PC-3 (cell line): ENCODE results near the gene MASP1. TPM values are rescaled to one million over a fixed set of nuclear protein-coding genes. Genes with fewer than 3 reads are reported as not detected.

Experiments
- ATAC-seq: fragments of 200-7000 bp; cut with Tn5 transposase; 2 replicates; pipeline ENCODE4 v1.9.1; 2020; ENCODE audit warnings: mild to moderate bottlenecking, moderate library complexity
- BruUV-seq: library from RNA; stranded (reverse); fragments of 400-500 nt; replicated peaks from 2 replicates; lab custom pipeline; 2021; lab: Mats Ljungman, UMichigan
- CTCF ChIA-PET: fragments of 300-600 bp; sonication (Branson Sonifier 250); formaldehyde crosslinking; loops from one replicate; lab custom pipeline; 2022; ENCODE audit warnings: antibody characterized with exemption; lab: Charles Lee
- POLR2A ChIA-PET: fragments of 300-600 bp; sonication (Branson Sonifier 250); formaldehyde crosslinking; loops from one replicate; lab custom pipeline; 2022; ENCODE audit warnings: antibody characterized with exemption; ENCODE audit not compliant: unreplicated experiment; lab: Charles Lee
- DNase-seq: peaks from one replicate; pipeline ENCODE4 v3.0.0-alpha.2; 2015
- H2AFZ ChIP-seq: fragments of 300-600 bp; sonication (generic); 2 replicates; pipeline ENCODE4 v1.6.0; 2016; ENCODE audit warnings: antibody characterized with exemption, low read length
- H3F3A ChIP-seq: fragments of 300-600 bp; sonication (generic); one replicate; pipeline ENCODE4 v1.6.0; 2017; ENCODE audit warnings: antibody characterized with exemption, low read length, control low read depth, mild to moderate bottlenecking; ENCODE audit not compliant: unreplicated experiment
- H3K27ac ChIP-seq: fragments of 300-600 bp; sonication (generic); 2 replicates; pipeline ENCODE4 v1.5.1; 2016; ENCODE audit warnings: mild to moderate bottlenecking, low read length
- H3K27me3 ChIP-seq: fragments of 300-600 bp; sonication (generic); 2 replicates; pipeline ENCODE4 v1.6.1; 2016; ENCODE audit warnings: low read length, mixed read lengths
- H3K36me3 ChIP-seq: fragments of 300-600 bp; sonication (generic); 2 replicates; pipeline ENCODE4 v1.6.1; 2016; ENCODE audit warnings: low read depth, mixed run types, low read length, mixed read lengths
- H3K4me1 ChIP-seq: fragments of 300-600 bp; sonication (generic); 2 replicates; pipeline ENCODE4 v1.5.1; 2016; ENCODE audit warnings: low read length; ENCODE audit not compliant: insufficient read depth
- H3K4me2 ChIP-seq: fragments of 300-600 bp; sonication (generic); 2 replicates; pipeline ENCODE4 v1.6.0; 2016; ENCODE audit warnings: low read length
- H3K4me3 ChIP-seq: fragments of 300-600 bp; sonication (generic); 2 replicates; pipeline ENCODE4 v1.5.1; 2016; ENCODE audit warnings: mild to moderate bottlenecking, low read length, mixed read lengths
- H3K79me2 ChIP-seq: fragments of 300-600 bp; sonication (generic); 2 replicates; pipeline ENCODE4 v1.6.1; 2017; ENCODE audit warnings: low read length, mixed read lengths
- H3K9ac ChIP-seq: fragments of 300-600 bp; sonication (generic); 2 replicates; pipeline ENCODE4 v1.6.0; 2016; ENCODE audit warnings: mild to moderate bottlenecking, low read length
- H3K9me2 ChIP-seq: fragments of 300-600 bp; sonication (generic); replicated peaks from 2 replicates; pipeline ENCODE4 v1.6.1; 2016; ENCODE audit warnings: mixed run types, low read length, mixed read lengths
- H3K9me3 ChIP-seq: fragments of 300-600 bp; sonication (generic); 2 replicates; pipeline ENCODE4 v1.6.1; 2016; ENCODE audit warnings: low read length, mixed read lengths
- H4K20me1 ChIP-seq: fragments of 300-600 bp; sonication (generic); 2 replicates; pipeline ENCODE4 v1.6.1; 2016; ENCODE audit warnings: low read length, mixed read lengths
- CTCF ChIP-seq: fragments of 300-600 bp; sonication (generic); conservative IDR thresholded peaks from 2 replicates; pipeline ENCODE4 v1.5.1; 2017; ENCODE audit warnings: antibody characterized with exemption, low read depth, mild to moderate bottlenecking, low read length
- EZH2 ChIP-seq: fragments of 300-600 bp; sonication (generic); IDR thresholded peaks from one replicate; pipeline ENCODE4 v1.6.1; 2017; ENCODE audit warnings: antibody characterized with exemption, mild to moderate bottlenecking, low read length; ENCODE audit not compliant: unreplicated experiment
- EZH2phosphoT487 ChIP-seq: fragments of 300-600 bp; sonication (generic); IDR thresholded peaks from 2 replicates; pipeline ENCODE4 v1.6.1; 2018; ENCODE audit warnings: mild to moderate bottlenecking, antibody characterized with exemption, low read length, borderline replicate concordance
- intact Hi-C: fragments of 100-400 bp; cut with micrococcal nuclease; formaldehyde crosslinking; loops from 2 replicates; pipeline ENCODE4 v1.9.0; 2023
- total RNA-seq: library from RNA; depleted of rRNA; stranded (reverse); fragments of >200 nt; gene quantifications from 2 replicates; pipeline ENCODE4 v1.2.3, GENCODE V29; 2014

The MASP1 gene
- total RNA-seq, 1 experiment from 2014 or later, result 0.07 TPM

GRCh38 chr3:187252311-187252710, 39.2 kb downstream of the MASP1 start:
- ChIA-PET CTCF (no interaction called here), POLR2A (no interaction called here)
- no peaks in the 10 kb centered on the region for H4K20me1 ChIP-seq
- no peak overlapping the region for H3K9ac ChIP-seq
- H3K36me3 ChIP-seq, result no peaks in the 10 kb centered on the region
- ATAC-seq (no peak), DNase-seq (no peak)
- H3K4me3 ChIP-seq, result no peak overlapping the region
- no TSS peak for BruUV-seq
- no peaks in the 10 kb centered on the region for H3K9me3 ChIP-seq
- TF ChIP-seq EZH2 (no peak), CTCF (no peak), EZH2phosphoT487 (no peak)
- H2AFZ ChIP-seq, result no peak overlapping the region
- H3K27ac ChIP-seq, result no peak overlapping the region
- no peak overlapping the region for H3K4me2 ChIP-seq
- no peaks in the 10 kb centered on the region for H3F3A ChIP-seq
- H3K27me3 ChIP-seq, result peaks cover 3% of the 10 kb centered on the region; the same call in 1 of the 2 replicates
- no peaks in the 10 kb centered on the region for H3K9me2 ChIP-seq
- no peaks in the 10 kb centered on the region for H3K79me2 ChIP-seq
- intact Hi-C loops, result no loop called here
- H3K4me1 ChIP-seq, result no peaks in the 10 kb centered on the region

- H3K27me3 ChIP-seq, result peaks cover under 1% of the 10 kb centered on the region; the same call in 1 of the 2 replicates
- no peaks in the 10 kb centered on the region for H4K20me1 ChIP-seq
- H3K36me3 ChIP-seq, result no peaks in the 10 kb centered on the region
- H3K9ac ChIP-seq, result no peak overlapping the region
- no peak overlapping the region for H3K4me2 ChIP-seq
- H3K79me2 ChIP-seq, result no peaks in the 10 kb centered on the region
- no TSS peak for BruUV-seq
- no peaks in the 10 kb centered on the region for H3K9me2 ChIP-seq
- CTCF ChIA-PET, result no interaction called here
- H3K4me1 ChIP-seq, result no peaks in the 10 kb centered on the region
- no peak overlapping the region for H3K27ac ChIP-seq
- no peaks in the 10 kb centered on the region for H3F3A ChIP-seq
- no peak overlapping the region for H3K4me3 ChIP-seq
- DNase-seq, result no peak
- TF ChIP-seq EZH2phosphoT487 (no peak), CTCF (no peak), EZH2 (no peak)
- no peak for ATAC-seq
- POLR2A ChIA-PET, result no interaction called here
- intact Hi-C loops, result no loop called here
- no peak overlapping the region for H2AFZ ChIP-seq
- H3K9me3 ChIP-seq, result no peaks in the 10 kb centered on the region
These were observed 39.9 kb downstream of the MASP1 start for GRCh38 chr3:187251599-187251998.

GRCh38 chr3:187247398-187247797, 44.1 kb downstream of the MASP1 start:
- POLR2A ChIA-PET, result no interaction called here

More at GRCh38 chr3:187247398-187247797, 44.1 kb downstream of the MASP1 start:
- no peaks in the 10 kb centered on the region for H3K4me1 ChIP-seq
- no peak overlapping the region for H3K4me3 ChIP-seq
- CTCF ChIA-PET, result no interaction called here
- DNase-seq (no peak), ATAC-seq (no peak)
- no TSS peak for BruUV-seq
- H4K20me1 ChIP-seq, result no peaks in the 10 kb centered on the region
- H3K27me3 ChIP-seq, result no peaks in the 10 kb centered on the region; the same call in 1 of the 2 replicates
- no peaks in the 10 kb centered on the region for H3K9me3 ChIP-seq
- no peak overlapping the region for H3K9ac ChIP-seq
- H3K36me3 ChIP-seq, result no peaks in the 10 kb centered on the region
- H3K9me2 ChIP-seq, result no peaks in the 10 kb centered on the region
- no peaks in the 10 kb centered on the region for H3F3A ChIP-seq
- H3K4me2 ChIP-seq, result no peak overlapping the region
- 0 out of 2 replicates have a peak overlapping the region, but pooled peaks have one; percentile 19 for H2AFZ ChIP-seq
- no peak overlapping the region for H3K27ac ChIP-seq
- intact Hi-C loops, result no loop called here
- TF ChIP-seq EZH2phosphoT487, result no peak
- TF ChIP-seq CTCF, result no peak
- no peak for TF ChIP-seq EZH2
- no peaks in the 10 kb centered on the region for H3K79me2 ChIP-seq
